GM13976 (cell line): ENCODE results near the gene SPAG9.

Experiments
- DNase-seq: peaks from one replicate; pipeline ENCODE4 v3.0.0; 2012; ENCODE audit warnings: low spot score
- in situ Hi-C: fragments of 300-500 bp; cut with MboI; formaldehyde crosslinking; loops from one replicate; pipeline ENCODE4 v1.12.0; 2022; ENCODE audit warnings: low sequenced_read_pairs, mixed read lengths, inconsistent platforms; ENCODE audit not compliant: unreplicated experiment
- TF ChIP-seq, protein P1 (sequence below): IDR thresholded peaks from 2 replicates; pipeline ENCODE4 v1.5.1; 2012; ENCODE audit warnings: borderline replicate concordance, mild to moderate bottlenecking; ENCODE audit not compliant: insufficient read depth; ENCODE audit errors: extremely low read depth, missing control alignments, control extremely low read depth

The SPAG9 gene

DNA sequence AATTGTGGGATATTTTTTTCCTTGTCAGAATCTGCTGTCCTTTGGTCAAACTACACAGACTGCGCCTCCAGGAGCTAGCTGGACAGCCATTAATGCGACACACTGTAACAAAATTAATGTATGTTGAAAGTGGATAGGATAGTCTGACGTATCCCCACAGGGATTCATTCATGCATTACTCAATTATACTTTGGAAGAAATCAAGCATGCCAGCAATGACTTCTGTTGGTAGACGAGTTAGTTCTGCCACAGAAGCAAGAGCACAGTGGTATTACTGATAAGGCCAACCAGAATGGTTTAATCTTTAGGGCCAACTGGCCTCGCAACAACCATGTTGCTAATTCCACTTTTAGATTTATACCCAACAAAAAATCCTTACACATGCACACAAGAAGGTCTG is 148.1 kb downstream of the SPAG9 start:
- TF ChIP-seq, protein P1, sequence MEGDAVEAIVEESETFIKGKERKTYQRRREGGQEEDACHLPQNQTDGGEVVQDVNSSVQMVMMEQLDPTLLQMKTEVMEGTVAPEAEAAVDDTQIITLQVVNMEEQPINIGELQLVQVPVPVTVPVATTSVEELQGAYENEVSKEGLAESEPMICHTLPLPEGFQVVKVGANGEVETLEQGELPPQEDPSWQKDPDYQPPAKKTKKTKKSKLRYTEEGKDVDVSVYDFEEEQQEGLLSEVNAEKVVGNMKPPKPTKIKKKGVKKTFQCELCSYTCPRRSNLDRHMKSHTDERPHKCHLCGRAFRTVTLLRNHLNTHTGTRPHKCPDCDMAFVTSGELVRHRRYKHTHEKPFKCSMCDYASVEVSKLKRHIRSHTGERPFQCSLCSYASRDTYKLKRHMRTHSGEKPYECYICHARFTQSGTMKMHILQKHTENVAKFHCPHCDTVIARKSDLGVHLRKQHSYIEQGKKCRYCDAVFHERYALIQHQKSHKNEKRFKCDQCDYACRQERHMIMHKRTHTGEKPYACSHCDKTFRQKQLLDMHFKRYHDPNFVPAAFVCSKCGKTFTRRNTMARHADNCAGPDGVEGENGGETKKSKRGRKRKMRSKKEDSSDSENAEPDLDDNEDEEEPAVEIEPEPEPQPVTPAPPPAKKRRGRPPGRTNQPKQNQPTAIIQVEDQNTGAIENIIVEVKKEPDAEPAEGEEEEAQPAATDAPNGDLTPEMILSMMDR = no peak
- no peak for DNase-seq
- in situ Hi-C loops = no loop called here

DNA sequence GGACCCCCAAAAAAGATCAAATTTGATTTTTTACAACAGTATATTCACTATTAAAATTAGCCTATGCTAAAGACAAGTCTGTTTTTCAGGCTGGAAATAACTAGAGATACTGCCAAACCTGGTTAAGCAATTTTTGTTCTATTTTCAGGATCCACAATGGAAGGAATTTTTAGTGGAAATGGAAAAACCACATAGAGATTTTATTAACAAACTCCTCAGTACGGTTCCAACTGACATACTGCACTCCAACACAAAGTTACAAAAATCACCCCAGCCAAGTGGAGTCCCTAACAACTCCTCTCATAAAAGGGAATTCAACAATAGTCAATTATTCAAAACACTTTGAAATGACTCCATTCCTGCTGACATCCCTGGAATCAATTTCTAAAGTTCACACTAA is 152.9 kb downstream of the SPAG9 start:
- DNase-seq = no peak
- in situ Hi-C loops = no loop called here

DNA sequence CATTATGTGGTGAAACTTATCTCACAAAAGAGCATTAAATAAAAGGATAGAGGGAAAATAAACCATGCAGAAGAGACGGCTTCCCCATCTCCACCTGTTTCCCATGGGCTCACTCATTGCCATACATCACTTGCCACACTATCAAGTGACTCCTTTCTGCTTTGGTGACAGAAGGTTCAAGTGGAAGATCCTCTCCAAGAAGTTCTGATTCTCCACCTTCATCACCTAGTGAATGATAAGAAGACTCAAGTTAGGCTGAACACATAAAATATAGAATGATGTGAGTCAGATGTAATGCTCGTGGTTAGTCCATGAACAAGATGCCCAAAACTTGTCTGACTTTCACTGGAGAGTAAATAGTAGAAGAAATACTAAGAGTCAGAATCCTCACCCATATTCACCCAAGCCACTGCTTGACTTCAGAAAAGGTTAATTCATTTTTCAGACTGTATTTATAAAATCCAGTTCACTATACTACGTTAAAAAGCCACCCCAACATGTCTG is 154.5 kb downstream of the SPAG9 start:
- in situ Hi-C loops = no loop called here
- TF ChIP-seq, protein P1 = no peak
- no peak for DNase-seq

More for the DNA sequence above, 152.9 kb downstream of the SPAG9 start:
- TF ChIP-seq, protein P1 = no peak

DNA sequence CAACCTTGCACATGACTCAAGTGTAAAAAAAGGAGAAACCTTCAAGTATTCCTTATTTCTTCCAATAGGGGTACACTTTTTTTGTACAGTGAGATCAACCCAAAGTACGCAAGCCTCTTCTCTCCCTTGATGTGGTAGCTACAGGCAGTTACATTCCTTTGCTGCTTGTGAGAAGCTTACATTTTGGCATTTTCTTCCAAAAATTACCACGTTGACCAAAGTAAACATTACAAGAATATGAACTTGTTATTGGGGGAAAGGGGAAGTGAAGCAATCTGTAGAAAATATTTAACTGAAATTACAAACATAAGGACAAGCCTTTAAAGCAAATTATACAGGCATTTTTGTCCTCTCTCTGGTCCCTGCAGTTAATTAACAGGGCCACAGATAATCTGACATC is 157.5 kb downstream of the SPAG9 start:
- TF ChIP-seq, protein P1 = no peak
- no peak for DNase-seq
- in situ Hi-C loops = no loop called here

DNA sequence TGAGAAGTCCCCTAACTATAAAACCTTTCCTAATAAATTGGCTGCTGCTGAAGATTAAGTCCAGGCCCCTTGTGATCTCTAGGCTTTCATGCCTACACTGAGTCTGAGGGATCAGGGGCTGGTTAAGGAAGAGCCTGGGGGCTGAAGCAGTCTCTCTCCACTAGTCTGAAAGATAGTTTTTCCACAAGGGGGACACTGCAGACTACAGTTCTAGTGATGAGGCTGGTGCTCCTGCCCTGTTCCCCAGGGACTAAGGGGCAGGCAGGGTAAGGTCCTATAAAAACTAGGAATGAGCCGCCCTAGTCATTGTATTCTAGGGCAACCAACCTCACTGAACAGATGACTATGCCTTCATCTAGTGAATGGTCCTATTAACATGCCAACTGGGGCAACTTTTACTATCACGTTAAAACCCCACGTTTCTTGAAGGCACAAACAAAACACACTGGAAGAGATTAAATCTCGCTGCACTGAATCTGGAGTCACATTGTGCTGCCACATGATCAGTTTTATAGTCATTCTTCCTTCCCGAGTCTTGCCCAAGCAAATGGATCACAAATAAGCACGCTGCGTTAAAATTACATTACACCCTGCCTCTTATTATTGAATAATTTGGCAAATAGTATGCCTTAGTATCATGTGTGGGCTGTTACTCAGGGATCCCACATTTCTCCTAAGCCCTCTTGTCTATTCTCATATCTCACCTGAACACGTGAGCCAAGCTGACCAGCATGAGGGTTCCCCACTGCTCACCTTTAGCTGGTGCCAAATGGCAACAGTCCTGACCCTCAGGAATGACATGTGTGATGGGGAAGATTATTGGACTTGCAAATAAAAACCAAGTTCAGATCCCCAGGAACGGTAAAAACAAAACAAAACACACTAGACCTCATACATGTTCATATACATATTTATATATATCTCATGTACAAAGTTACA is 159.1 kb downstream of the SPAG9 start:
- DNase-seq = no peak
- TF ChIP-seq, protein P1 = no peak
- in situ Hi-C loops = no loop called here

DNA sequence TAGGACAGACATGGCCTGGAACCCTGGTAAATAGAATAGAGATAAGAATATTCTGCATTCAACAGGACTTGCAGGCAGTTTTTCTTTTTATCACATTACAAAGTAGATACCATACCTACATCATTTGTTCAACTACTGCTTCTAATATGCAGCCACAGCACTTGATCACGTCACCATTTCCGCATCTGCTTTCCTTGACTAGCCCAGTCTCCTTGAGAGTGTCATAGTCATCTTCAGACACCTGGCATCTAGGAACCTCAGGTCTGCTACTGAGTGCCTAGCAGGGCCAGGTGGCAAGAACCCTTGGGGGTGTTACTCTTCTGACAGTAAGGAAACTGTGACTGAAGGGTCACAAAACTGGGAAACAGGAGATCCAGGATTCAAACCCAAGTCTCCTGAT is 161.3 kb downstream of the SPAG9 start:
- no peak for DNase-seq
- TF ChIP-seq, protein P1 = no peak
- in situ Hi-C loops = loop anchor here (5.0 kb wide), 1 partner anchor 112 kb away; no protein-coding TSS in a partner anchor
